PC-9 (cell line): Measurements from ENCODE around the gene LRRK1. TPM values are rescaled to one million over a fixed set of nuclear protein-coding genes. Genes with fewer than 3 reads are reported as not detected.
A peak's percentile ranks its signal among the peaks of the same experiment; 100 is the strongest.

Experiments used
- BruUV-seq: library from RNA; stranded (reverse); fragments of 400-500 nt; replicated peaks from 2 replicates; lab custom pipeline; 2021; lab: Mats Ljungman, UMichigan
- CTCF ChIA-PET: fragments of 300-600 bp; sonication (Branson Sonifier 250); formaldehyde crosslinking; loops from one replicate; lab custom pipeline; 2022; ENCODE audit warnings: antibody characterized with exemption; lab: Charles Lee
- POLR2A ChIA-PET: fragments of 300-600 bp; sonication (Branson Sonifier 250); formaldehyde crosslinking; loops from one replicate; lab custom pipeline; 2022; ENCODE audit warnings: antibody characterized with exemption; ENCODE audit not compliant: unreplicated experiment; lab: Charles Lee
- DNase-seq, 2 experiments: peaks; one replicate each; pipeline versions ENCODE4 v3.0.0 to v3.0.0-alpha.2; 2015 to 2022; ENCODE audit warnings: mixed read lengths in 1 of 2
- H2AFZ ChIP-seq: fragments of 200-600 bp; sonication (generic); 2 replicates; pipeline ENCODE4 v1.8.1; 2017; ENCODE audit warnings: antibody characterized with exemption
- H3F3A ChIP-seq: fragments of 200-600 bp; sonication (generic); 2 replicates; pipeline ENCODE4 v1.8.1; 2017; ENCODE audit warnings: antibody characterized with exemption, mild to moderate bottlenecking, low read depth; ENCODE audit not compliant: insufficient read depth
- H3K27ac ChIP-seq: fragments of 200-600 bp; sonication (generic); 2 replicates; pipeline ENCODE4 v1.6.1; 2016; ENCODE audit warnings: mixed run types
- H3K27me3 ChIP-seq: fragments of 200-600 bp; sonication (generic); 2 replicates; pipeline ENCODE4 v1.6.1; 2016; ENCODE audit warnings: low read depth, mixed run types; ENCODE audit not compliant: insufficient read depth
- H3K36me3 ChIP-seq: fragments of 200-600 bp; sonication (generic); 2 replicates; pipeline ENCODE4 v1.6.1; 2016; ENCODE audit warnings: low read depth, mixed run types
- H3K4me1 ChIP-seq: fragments of 200-600 bp; sonication (generic); replicated peaks from 2 replicates; pipeline ENCODE4 v1.6.1; 2016; ENCODE audit warnings: mixed run types; ENCODE audit not compliant: insufficient read depth
- H3K4me2 ChIP-seq: fragments of 200-600 bp; sonication (generic); 2 replicates; pipeline ENCODE4 v1.6.1; 2017; ENCODE audit warnings: mixed run types
- H3K4me3 ChIP-seq: fragments of 200-600 bp; sonication (generic); 2 replicates; pipeline ENCODE4 v1.6.1; 2016; ENCODE audit warnings: mixed run types
- H3K79me2 ChIP-seq: fragments of 200-600 bp; sonication (generic); 2 replicates; pipeline ENCODE4 v1.6.1; 2017; ENCODE audit warnings: low read depth, mixed run types
- H3K9me2 ChIP-seq: fragments of 200-600 bp; sonication (generic); 2 replicates; pipeline ENCODE4 v1.8.1; 2017; ENCODE audit warnings: mild to moderate bottlenecking; ENCODE audit not compliant: insufficient read depth
- H3K9me3 ChIP-seq: fragments of 200-600 bp; sonication (generic); 2 replicates; pipeline ENCODE4 v1.8.1; 2016; ENCODE audit warnings: low read depth; ENCODE audit not compliant: insufficient read depth
- H4K20me1 ChIP-seq: fragments of 200-600 bp; sonication (generic); 2 replicates; pipeline ENCODE4 v1.8.1; 2017; ENCODE audit not compliant: insufficient read depth
- CTCF ChIP-seq: fragments of 200-600 bp; sonication (generic); conservative IDR thresholded peaks from 2 replicates; pipeline ENCODE4 v1.6.1; 2017; ENCODE audit warnings: mixed run types, antibody characterized with exemption, mild to moderate bottlenecking, moderate library complexity
- EZH2 ChIP-seq: fragments of 200-600 bp; sonication (generic); IDR thresholded peaks from 2 replicates; pipeline ENCODE4 v1.8.0; 2017; ENCODE audit warnings: antibody characterized with exemption, low read depth
- intact Hi-C: fragments of 100-400 bp; cut with micrococcal nuclease; formaldehyde crosslinking; loops from one replicate; pipeline ENCODE4 v1.10.0; 2022; ENCODE audit not compliant: unreplicated experiment
- total RNA-seq: library from RNA; stranded (reverse); gene quantifications from 2 replicates; pipeline ENCODE4 v1.2.3, GENCODE V29; 2021

LRRK1 gene
- total RNA-seq, 1 experiment from 2014 or later, result 15.7 TPM

GRCh38 chr15:100909989-100910955 is 8.9 kb upstream of the LRRK1 start:
- no peaks in the 10 kb centered on the region for H3K9me3 ChIP-seq
- H4K20me1 ChIP-seq, result peaks cover 3% of the 10 kb centered on the region
- no peak for DNase-seq
- no peaks in the 10 kb centered on the region for H3K4me1 ChIP-seq
- H3K79me2 ChIP-seq, result 0 out of 2 replicates have a peak, but pooled peaks cover 2% of the 10 kb centered on the region
- POLR2A ChIA-PET, result no interaction called here
- intact Hi-C loops, result loop anchor here (10.0 kb wide), 1 partner anchor 345 kb away; the partner anchor contains the start of gene CHSY1
- H3F3A ChIP-seq, result peaks cover 89% of the 10 kb centered on the region
- no peak overlapping the region for H3K4me2 ChIP-seq
- H3K36me3 ChIP-seq, result peaks cover 65% of the 10 kb centered on the region
- TF ChIP-seq CTCF (no peak; the same call in 1 of the 2 replicates), EZH2 (no peak)
- CTCF ChIA-PET, result interaction anchor here (0.6 kb wide), 1 partner anchor 97 kb away, joined by 12 read pairs; no protein-coding TSS in a partner anchor
- no TSS peak for BruUV-seq
- H3K9me2 ChIP-seq, result no peaks in the 10 kb centered on the region
- no peak overlapping the region for H2AFZ ChIP-seq
- no peak overlapping the region for H3K27ac ChIP-seq
- H3K27me3 ChIP-seq, result no peaks in the 10 kb centered on the region
- no peak overlapping the region for H3K4me3 ChIP-seq

GRCh38 chr15:100911086-100911485 is 8.1 kb upstream of the LRRK1 start:
- no peaks in the 10 kb centered on the region for H3K79me2 ChIP-seq
- no peaks in the 10 kb centered on the region for H3K27me3 ChIP-seq
- H3K36me3 ChIP-seq, result peaks cover 67% of the 10 kb centered on the region
- CTCF ChIA-PET, result no interaction called here
- H3K9me3 ChIP-seq, result no peaks in the 10 kb centered on the region
- TF ChIP-seq CTCF, result no peak
- TF ChIP-seq EZH2, result no peak
- POLR2A ChIA-PET, result interaction anchor here (0.7 kb wide), 1 partner anchor 9 kb away, joined by 4 read pairs; no protein-coding TSS in a partner anchor
- no peak overlapping the region for H3K4me2 ChIP-seq
- no peak overlapping the region for H3K27ac ChIP-seq
- H3K4me3 ChIP-seq, result no peak overlapping the region
- intact Hi-C loops, result loop anchor here (10.0 kb wide), 1 partner anchor 344 kb away; the partner anchor contains the start of gene CHSY1
- no peaks in the 10 kb centered on the region for H3K4me1 ChIP-seq
- peaks cover 3% of the 10 kb centered on the region for H4K20me1 ChIP-seq
- BruUV-seq, result no TSS peak
- H3F3A ChIP-seq, result peaks cover 89% of the 10 kb centered on the region
- no peak for DNase-seq
- no peaks in the 10 kb centered on the region for H3K9me2 ChIP-seq
- no peak overlapping the region for H2AFZ ChIP-seq

GRCh38 chr15:100913961-100914360 is 5.2 kb upstream of the LRRK1 start:
- no peak for TF ChIP-seq EZH2
- TF ChIP-seq CTCF, result no peak
- H3F3A ChIP-seq, result peaks cover 87% of the 10 kb centered on the region
- DNase-seq, result peak in 1 of 2 experiments; percentile 5
- no peak overlapping the region for H3K4me3 ChIP-seq
- CTCF ChIA-PET, result interaction anchor here (0.6 kb wide), 1 partner anchor 8 kb away, joined by 3 read pairs; no protein-coding TSS in a partner anchor
- H3K27ac ChIP-seq, result no peak overlapping the region
- POLR2A ChIA-PET, result no interaction called here
- no peak overlapping the region for H2AFZ ChIP-seq
- intact Hi-C loops, result loop anchor here (10.0 kb wide), 1 partner anchor 341 kb away; the partner anchor contains the start of gene CHSY1
- H4K20me1 ChIP-seq, result no peaks in the 10 kb centered on the region; the same call in 1 of the 2 replicates
- no peaks in the 10 kb centered on the region for H3K27me3 ChIP-seq
- no peaks in the 10 kb centered on the region for H3K9me3 ChIP-seq
- no peaks in the 10 kb centered on the region for H3K4me1 ChIP-seq
- H3K36me3 ChIP-seq, result peaks cover 59% of the 10 kb centered on the region
- H3K4me2 ChIP-seq, result no peak overlapping the region
- no TSS peak for BruUV-seq
- no peaks in the 10 kb centered on the region for H3K79me2 ChIP-seq
- H3K9me2 ChIP-seq, result no peaks in the 10 kb centered on the region
